Measurements from ENCODE around the gene BAIAP2L1.
"Not testable (repeated sequence)": the region's sequence is repeated elsewhere in the genome, so short reads cannot be mapped to it uniquely, and the experiment has no call there.

The BAIAP2L1 gene

DNA sequence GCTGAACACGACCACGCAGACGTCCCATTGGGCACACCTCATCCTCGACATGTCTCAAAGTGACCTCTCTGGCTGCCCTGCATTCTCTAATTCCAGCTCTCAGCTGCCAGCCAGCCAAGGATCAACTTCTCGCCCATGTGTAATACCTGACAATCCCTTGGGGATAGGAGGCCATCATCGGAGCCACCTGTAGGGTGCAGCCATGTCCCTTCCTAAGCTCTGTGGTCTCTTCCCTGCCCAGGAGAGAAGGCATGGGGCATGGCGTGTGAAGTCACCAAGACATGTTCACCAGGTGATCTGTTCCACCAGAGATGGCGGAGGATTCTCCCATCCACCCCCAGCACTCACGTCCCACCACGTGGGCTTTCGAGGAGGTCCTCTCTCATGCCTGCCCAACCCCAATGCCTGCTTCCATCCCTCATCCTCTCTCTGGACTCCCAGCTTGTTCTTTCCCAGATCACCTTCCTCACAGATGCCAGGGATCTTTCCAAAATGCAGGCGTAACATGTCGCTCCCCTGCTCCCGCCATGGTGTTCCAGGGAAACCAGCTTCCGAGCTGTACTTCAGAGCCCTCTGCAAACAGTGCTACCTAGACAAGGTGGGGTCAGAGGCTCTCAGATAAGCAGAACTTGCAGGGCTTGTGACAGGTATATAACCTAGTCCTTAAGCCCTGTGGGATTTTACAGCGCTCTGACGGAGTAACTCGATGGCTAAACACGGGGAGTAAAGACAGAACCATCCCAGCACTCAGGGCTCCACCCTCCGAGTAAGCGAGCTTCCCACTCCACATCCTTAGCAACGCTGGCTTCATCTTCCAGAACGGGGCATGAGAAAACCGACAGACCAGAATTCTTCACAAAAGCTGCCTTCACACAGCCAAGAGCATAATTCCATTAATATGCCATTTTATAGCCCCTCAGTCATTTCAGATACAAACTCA lies 78.3 kb downstream of the BAIAP2L1 start:
- no peak for DNase-seq (ENCODE audit: low read depth)
- H3K4me3 ChIP-seq (ENCODE audit: low read depth, low read length): no peak overlapping the region
- TF ChIP-seq CTCF (IDR thresholded peaks at IDR 0.05; ENCODE audit: insufficient read depth, low read depth, low read length, missing control alignments): no peak

DNA sequence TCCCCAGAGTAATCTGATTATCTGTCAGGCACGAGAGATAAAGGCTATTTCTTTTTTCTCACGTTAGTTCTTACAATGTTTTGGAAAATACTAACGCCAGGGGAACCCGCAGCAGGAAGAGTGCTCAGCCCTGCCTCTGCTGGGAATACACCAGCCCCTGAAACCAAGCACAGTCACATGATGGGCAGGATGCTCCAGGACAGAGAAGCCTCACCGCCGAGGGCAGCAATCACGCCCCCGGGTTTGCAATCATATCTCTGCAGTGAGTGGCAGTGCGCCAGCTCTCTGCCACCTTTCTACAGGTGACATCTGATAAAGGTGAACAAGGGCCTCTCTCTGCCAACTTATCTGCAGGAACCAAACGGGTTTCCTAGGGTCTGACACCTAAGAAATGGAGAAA lies 79.6 kb downstream of the BAIAP2L1 start:
- no peak for DNase-seq (ENCODE audit: low read depth)
- TF ChIP-seq CTCF (IDR thresholded peaks at IDR 0.05; ENCODE audit: insufficient read depth, low read depth, low read length, missing control alignments): no peak
- no peak overlapping the region for H3K4me3 ChIP-seq (ENCODE audit: low read depth, low read length)

DNA sequence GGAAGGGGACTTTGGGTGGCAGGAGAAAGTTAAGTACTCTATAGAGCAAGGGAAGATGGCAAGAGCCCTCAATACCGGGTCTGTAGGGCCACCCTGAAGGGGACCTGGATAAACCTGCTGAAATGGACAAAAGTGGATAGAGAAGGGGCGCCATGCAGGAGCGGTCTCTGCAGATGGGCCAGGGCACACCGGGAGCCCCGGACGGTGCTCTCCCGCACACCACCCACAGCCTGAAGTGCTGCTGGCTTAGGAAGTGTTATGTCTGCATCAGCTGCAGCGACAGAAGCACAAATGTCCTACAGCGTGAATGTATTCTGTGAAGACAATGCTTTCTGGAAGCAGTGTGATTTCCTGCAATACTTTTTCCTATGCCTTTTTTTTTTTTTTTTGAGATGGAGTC lies 81.7 kb downstream of the BAIAP2L1 start:
- DNase-seq (ENCODE audit: low read depth): no peak
- TF ChIP-seq CTCF (IDR thresholded peaks at IDR 0.05; ENCODE audit: insufficient read depth, low read depth, low read length, missing control alignments): no peak
- H3K4me3 ChIP-seq (ENCODE audit: low read depth, low read length): no peak overlapping the region

DNA sequence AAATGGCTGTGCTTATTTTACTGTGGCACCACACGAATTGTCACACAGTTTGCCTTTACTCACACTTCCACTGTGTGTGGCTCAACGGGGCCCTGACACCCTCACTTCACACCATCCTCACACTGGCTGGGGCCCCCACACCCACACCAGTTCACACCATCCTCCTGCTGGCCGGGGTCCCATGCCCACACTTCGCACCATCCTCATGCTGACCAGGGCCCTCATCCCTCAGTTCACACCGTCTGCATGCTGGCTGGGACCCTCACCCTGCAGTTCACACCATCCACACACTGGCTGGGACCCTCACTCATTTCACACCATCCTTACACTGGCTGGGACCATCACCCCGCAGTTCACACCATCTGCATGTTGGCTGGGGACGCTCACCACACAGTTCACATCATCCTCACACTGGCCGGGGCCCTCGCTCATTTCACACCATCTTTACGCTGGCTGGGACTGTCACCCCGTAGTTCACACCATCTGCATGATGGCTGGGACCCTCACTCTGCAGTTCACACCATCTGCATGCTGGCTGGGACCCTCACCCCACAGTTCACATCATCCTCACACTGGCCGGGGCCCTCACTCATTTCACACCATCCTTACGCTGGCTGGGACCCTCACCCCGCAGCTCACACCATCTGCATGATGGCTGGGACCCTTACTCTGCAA lies 83.4 kb downstream of the BAIAP2L1 start:
- DNase-seq (ENCODE audit: low read depth): no peak
- no peak overlapping the region for H3K4me3 ChIP-seq (ENCODE audit: low read depth, low read length)
- TF ChIP-seq CTCF (IDR thresholded peaks at IDR 0.05; ENCODE audit: insufficient read depth, low read depth, low read length, missing control alignments): no peak

DNA sequence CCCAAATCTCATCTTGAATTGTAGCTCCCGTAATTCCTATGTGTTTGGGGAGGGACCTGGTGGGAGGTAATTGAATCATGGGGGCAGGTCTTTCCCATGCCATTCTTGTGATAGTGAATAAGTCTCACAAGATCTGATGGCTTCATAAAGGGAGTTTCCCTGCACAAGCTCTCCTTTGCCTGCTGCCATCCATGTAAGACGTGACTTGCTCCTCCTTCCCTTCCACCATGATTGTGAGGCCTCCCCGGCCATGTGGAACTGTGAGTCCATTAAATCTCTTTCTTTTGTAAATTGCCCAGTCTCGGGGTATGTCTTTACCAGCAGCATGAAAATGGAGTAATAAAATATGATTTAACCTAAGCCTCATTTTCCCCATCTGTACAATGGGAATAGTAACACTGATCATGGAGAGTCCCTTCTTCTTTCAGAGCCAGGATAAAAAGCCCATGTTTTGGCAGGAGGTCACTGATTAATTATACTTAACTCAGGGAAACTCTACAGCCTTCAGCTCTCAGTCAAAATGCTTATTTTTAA lies 84.8 kb downstream of the BAIAP2L1 start:
- not testable (repeated sequence) for DNase-seq (ENCODE audit: low read depth); H3K4me3 ChIP-seq (ENCODE audit: low read depth, low read length)

DNA sequence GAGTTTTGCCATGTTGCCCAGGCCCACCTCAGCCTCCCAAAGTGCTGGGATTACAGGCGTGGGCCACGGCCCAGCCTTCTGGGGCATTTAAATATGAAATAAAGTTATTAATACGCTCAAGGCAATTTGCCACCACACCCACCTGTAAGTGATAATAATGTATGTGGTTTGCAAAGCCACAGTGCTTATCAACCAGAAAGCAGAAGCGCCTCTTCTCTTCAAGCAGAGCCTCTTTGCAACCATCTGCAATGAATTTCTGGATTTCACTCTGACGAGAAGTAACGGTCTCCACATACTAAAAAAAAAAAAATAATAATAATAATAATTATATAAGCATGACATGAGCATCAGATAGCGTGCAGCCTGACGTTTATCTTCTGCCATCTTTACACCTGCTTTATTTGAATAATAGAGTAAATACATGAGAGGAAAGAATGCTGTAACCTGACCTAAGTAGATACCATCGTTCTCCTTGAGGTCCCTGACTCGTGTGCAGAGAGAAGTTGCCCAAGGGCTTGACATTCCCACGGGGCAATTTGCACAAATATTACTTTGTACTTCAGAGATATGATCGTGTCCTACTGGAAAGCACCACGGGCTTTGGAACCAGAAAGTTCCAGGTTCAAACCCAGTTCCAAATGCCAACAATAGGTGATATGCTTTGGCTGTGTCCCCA lies 85.4 kb downstream of the BAIAP2L1 start:
- TF ChIP-seq CTCF (IDR thresholded peaks at IDR 0.05; ENCODE audit: insufficient read depth, low read depth, low read length, missing control alignments): no peak
- DNase-seq (ENCODE audit: low read depth): peak; percentile 71
- H3K4me3 ChIP-seq (ENCODE audit: low read depth, low read length): no peak overlapping the region

GRCh38 chr7:98314469-98314868 lies 86.4 kb downstream of the BAIAP2L1 start:
- peak; percentile 52 for DNase-seq (ENCODE audit: low read depth)
- TF ChIP-seq CTCF (IDR thresholded peaks at IDR 0.05; ENCODE audit: insufficient read depth, low read depth, low read length, missing control alignments): no peak
- no peak overlapping the region for H3K4me3 ChIP-seq (ENCODE audit: low read depth, low read length)
